ENCODE results near the gene PITHD1.

DNA sequence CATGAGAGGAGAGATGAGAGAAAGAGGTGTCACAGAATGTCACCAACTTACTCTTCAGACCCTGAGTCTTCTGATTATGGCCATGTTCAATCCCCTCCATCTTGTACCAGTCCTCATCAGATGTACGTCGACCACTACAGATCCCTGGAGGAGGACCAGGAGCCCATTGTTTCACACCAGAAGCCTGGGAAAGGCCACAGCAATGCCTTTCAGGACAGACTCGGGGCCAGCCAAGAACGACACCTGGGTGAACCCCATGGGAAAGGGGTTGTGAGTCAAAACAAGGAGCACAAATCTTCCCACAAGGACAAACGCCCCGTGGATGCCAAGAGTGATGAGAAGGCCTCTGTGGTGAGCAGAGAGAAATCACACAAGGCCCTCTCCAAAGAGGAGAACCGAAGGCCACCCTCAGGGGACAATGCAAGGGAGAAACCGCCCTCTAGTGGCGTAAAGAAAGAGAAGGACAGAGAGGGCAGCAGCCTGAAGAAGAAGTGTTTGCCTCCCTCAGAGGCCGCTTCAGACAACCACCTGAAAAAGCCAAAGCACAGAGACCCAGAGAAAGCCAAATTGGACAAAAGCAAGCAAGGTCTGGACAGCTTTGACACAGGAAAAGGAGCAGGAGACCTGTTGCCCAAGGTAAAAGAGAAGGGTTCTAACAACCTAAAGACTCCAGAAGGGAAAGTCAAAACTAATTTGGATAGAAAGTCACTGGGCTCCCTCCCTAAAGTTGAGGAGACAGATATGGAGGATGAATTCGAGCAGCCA is 27.0 kb upstream of the PITHD1 start:
- TF ChIP-seq, protein P1, sequence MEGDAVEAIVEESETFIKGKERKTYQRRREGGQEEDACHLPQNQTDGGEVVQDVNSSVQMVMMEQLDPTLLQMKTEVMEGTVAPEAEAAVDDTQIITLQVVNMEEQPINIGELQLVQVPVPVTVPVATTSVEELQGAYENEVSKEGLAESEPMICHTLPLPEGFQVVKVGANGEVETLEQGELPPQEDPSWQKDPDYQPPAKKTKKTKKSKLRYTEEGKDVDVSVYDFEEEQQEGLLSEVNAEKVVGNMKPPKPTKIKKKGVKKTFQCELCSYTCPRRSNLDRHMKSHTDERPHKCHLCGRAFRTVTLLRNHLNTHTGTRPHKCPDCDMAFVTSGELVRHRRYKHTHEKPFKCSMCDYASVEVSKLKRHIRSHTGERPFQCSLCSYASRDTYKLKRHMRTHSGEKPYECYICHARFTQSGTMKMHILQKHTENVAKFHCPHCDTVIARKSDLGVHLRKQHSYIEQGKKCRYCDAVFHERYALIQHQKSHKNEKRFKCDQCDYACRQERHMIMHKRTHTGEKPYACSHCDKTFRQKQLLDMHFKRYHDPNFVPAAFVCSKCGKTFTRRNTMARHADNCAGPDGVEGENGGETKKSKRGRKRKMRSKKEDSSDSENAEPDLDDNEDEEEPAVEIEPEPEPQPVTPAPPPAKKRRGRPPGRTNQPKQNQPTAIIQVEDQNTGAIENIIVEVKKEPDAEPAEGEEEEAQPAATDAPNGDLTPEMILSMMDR (conservative IDR thresholded peaks at IDR 0.05; ENCODE audit: low read length), result peak; percentile 86
- TF ChIP-seq EZH2phosphoT487 (IDR thresholded peaks at IDR 0.05; ENCODE audit: borderline replicate concordance), result no peak
